Measurements from ENCODE around the gene ZER1.
"Not testable (repeated sequence)": the region's sequence is repeated elsewhere in the genome, so short reads cannot be mapped to it uniquely, and the experiment has no call there.

ZER1 gene

GRCh38 chr9:128702445-128702948 is 69.2 kb downstream of the ZER1 start, which contains the start of gene PKN3:
PKN3 (plus strand) TSS chr9:128702503; CDS start chr9:128702916, 413 bp downstream.
- TF ChIP-seq CTCF (IDR thresholded peaks at IDR 0.05; ENCODE audit: borderline replicate concordance, insufficient read depth, low read depth, low read length), result peak; percentile 91
- H3K4me3 ChIP-seq (ENCODE audit: low read depth, low read length), result peak within 1 kb of the TSS; percentile 84

- no peak for TF ChIP-seq CTCF (IDR thresholded peaks at IDR 0.05; ENCODE audit: borderline replicate concordance, insufficient read depth, low read depth, low read length)
- H3K4me3 ChIP-seq (ENCODE audit: low read depth, low read length), result no peak overlapping the region
Observed at GRCh38 chr9:128701227-128701854, 70.4 kb downstream of the ZER1 start.

GRCh38 chr9:128699096-128699795 is 72.5 kb downstream of the ZER1 start:
- H3K4me3 ChIP-seq (ENCODE audit: low read depth, low read length), result not testable (repeated sequence)

GRCh38 chr9:128696923-128697707 is 74.6 kb downstream of the ZER1 start:
- H3K4me3 ChIP-seq (ENCODE audit: low read depth, low read length), result no peak overlapping the region
- no peak for TF ChIP-seq CTCF (IDR thresholded peaks at IDR 0.05; ENCODE audit: borderline replicate concordance, insufficient read depth, low read depth, low read length)

GRCh38 chr9:128694344-128694743 is 77.4 kb downstream of the ZER1 start:
- no peak for TF ChIP-seq CTCF (IDR thresholded peaks at IDR 0.05; ENCODE audit: borderline replicate concordance, insufficient read depth, low read depth, low read length)
- no peak overlapping the region for H3K4me3 ChIP-seq (ENCODE audit: low read depth, low read length)

- H3K4me3 ChIP-seq (ENCODE audit: low read depth, low read length), result not testable (repeated sequence)
Observed at GRCh38 chr9:128693738-128694137, 78.0 kb downstream of the ZER1 start.

- TF ChIP-seq CTCF (IDR thresholded peaks at IDR 0.05; ENCODE audit: borderline replicate concordance, insufficient read depth, low read depth, low read length), result no peak
Observed at GRCh38 chr9:128690684-128691034, 81.1 kb downstream of the ZER1 start.

More at GRCh38 chr9:128690684-128691034, 81.1 kb downstream of the ZER1 start:
- H3K4me3 ChIP-seq (ENCODE audit: low read depth, low read length), result peak overlapping the region; percentile 92

Measured in GM12875 (cell line).